Measurements from ENCODE around the gene IFT88.

Gene IFT88

GRCh38 chr13:20708216-20708615 is 141.3 kb downstream of the IFT88 start:
- in situ Hi-C loops (cut with MboI; ENCODE audit: low pct_unique_long_range_greater_than_20kb, low sequenced_read_pairs), result no loop called here
- DNase-seq, result no peak

- in situ Hi-C loops (cut with MboI; ENCODE audit: low pct_unique_long_range_greater_than_20kb, low sequenced_read_pairs), result no loop called here
These were observed 142.4 kb downstream of the IFT88 start for GRCh38 chr13:20709369-20709768.

GRCh38 chr13:20709782-20710181 is 142.8 kb downstream of the IFT88 start:
- in situ Hi-C loops (cut with MboI; ENCODE audit: low pct_unique_long_range_greater_than_20kb, low sequenced_read_pairs), result no loop called here
- DNase-seq, result no peak

More at GRCh38 chr13:20709369-20709768, 142.4 kb downstream of the IFT88 start:
- no peak for DNase-seq

GRCh38 chr13:20711301-20712044 is 144.5 kb downstream of the IFT88 start:
- DNase-seq, result peak; percentile 21
- in situ Hi-C loops (cut with MboI; ENCODE audit: low pct_unique_long_range_greater_than_20kb, low sequenced_read_pairs), result no loop called here

GRCh38 chr13:20713014-20713376 is 146.0 kb downstream of the IFT88 start:
- DNase-seq, result no peak
- in situ Hi-C loops (cut with MboI; ENCODE audit: low pct_unique_long_range_greater_than_20kb, low sequenced_read_pairs), result no loop called here

- in situ Hi-C loops (cut with MboI; ENCODE audit: low pct_unique_long_range_greater_than_20kb, low sequenced_read_pairs), result no loop called here
- DNase-seq, result no peak
These were observed 146.8 kb downstream of the IFT88 start for GRCh38 chr13:20713751-20714150.

- DNase-seq, result no peak
- in situ Hi-C loops (cut with MboI; ENCODE audit: low pct_unique_long_range_greater_than_20kb, low sequenced_read_pairs), result no loop called here
These were observed 147.2 kb downstream of the IFT88 start for GRCh38 chr13:20714161-20714560.

GRCh38 chr13:20714563-20715329 is 147.8 kb downstream of the IFT88 start:
- in situ Hi-C loops (cut with MboI; ENCODE audit: low pct_unique_long_range_greater_than_20kb, low sequenced_read_pairs), result no loop called here
- no peak for DNase-seq

- in situ Hi-C loops (cut with MboI; ENCODE audit: low pct_unique_long_range_greater_than_20kb, low sequenced_read_pairs), result no loop called here
These were observed 148.4 kb downstream of the IFT88 start for GRCh38 chr13:20715330-20715712.

GRCh38 chr13:20716951-20717350 is 150.0 kb downstream of the IFT88 start:
- DNase-seq, result no peak
- in situ Hi-C loops (cut with MboI; ENCODE audit: low pct_unique_long_range_greater_than_20kb, low sequenced_read_pairs), result no loop called here

More at GRCh38 chr13:20715330-20715712, 148.4 kb downstream of the IFT88 start:
- no peak for DNase-seq

- in situ Hi-C loops (cut with MboI; ENCODE audit: low pct_unique_long_range_greater_than_20kb, low sequenced_read_pairs), result no loop called here
These were observed 150.9 kb downstream of the IFT88 start for GRCh38 chr13:20717581-20718542.

GRCh38 chr13:20718958-20719566 is 152.1 kb downstream of the IFT88 start:
- DNase-seq, result no peak
- in situ Hi-C loops (cut with MboI; ENCODE audit: low pct_unique_long_range_greater_than_20kb, low sequenced_read_pairs), result no loop called here

More at GRCh38 chr13:20717581-20718542, 150.9 kb downstream of the IFT88 start:
- no peak for DNase-seq

GRCh38 chr13:20719783-20720182 is 152.8 kb downstream of the IFT88 start:
- in situ Hi-C loops (cut with MboI; ENCODE audit: low pct_unique_long_range_greater_than_20kb, low sequenced_read_pairs), result no loop called here
- no peak for DNase-seq

- DNase-seq, result no peak
- in situ Hi-C loops (cut with MboI; ENCODE audit: low pct_unique_long_range_greater_than_20kb, low sequenced_read_pairs), result no loop called here
These were observed 153.5 kb downstream of the IFT88 start for GRCh38 chr13:20720499-20720898.

GRCh38 chr13:20721058-20721453 is 154.1 kb downstream of the IFT88 start:
- DNase-seq, result no peak
- in situ Hi-C loops (cut with MboI; ENCODE audit: low pct_unique_long_range_greater_than_20kb, low sequenced_read_pairs), result no loop called here

GRCh38 chr13:20721454-20722357 is 154.7 kb downstream of the IFT88 start:
- no peak for DNase-seq
- in situ Hi-C loops (cut with MboI; ENCODE audit: low pct_unique_long_range_greater_than_20kb, low sequenced_read_pairs), result no loop called here

GRCh38 chr13:20727856-20728255 is 160.9 kb downstream of the IFT88 start:
- DNase-seq, result no peak
- in situ Hi-C loops (cut with MboI; ENCODE audit: low pct_unique_long_range_greater_than_20kb, low sequenced_read_pairs), result no loop called here

Data from KBM-7 (cell line).